H9 (cell line): ENCODE results near the gene PPRC1. TPM values are rescaled to one million over a fixed set of nuclear protein-coding genes. Genes with fewer than 3 reads are reported as not detected.

Source experiments
- DNase-seq: peaks from one replicate; pipeline ENCODE4 v3.0.0-alpha.2; 2017
- H2AFZ ChIP-seq: one replicate; pipeline ENCODE4 v1.6.1; 2013; ENCODE audit warnings: mild to moderate bottlenecking, low read length, control low read depth, moderate library complexity
- H2AK5ac ChIP-seq: 2 replicates; pipeline ENCODE4 v1.6.1; 2013; ENCODE audit warnings: low read length, control low read depth, mixed read lengths; ENCODE audit not compliant: insufficient read length
- H2BK120ac ChIP-seq: one replicate; pipeline ENCODE4 v1.6.1; 2013; ENCODE audit warnings: low read depth, mild to moderate bottlenecking, low read length, control low read depth, inconsistent platforms; ENCODE audit not compliant: poor library complexity, severe bottlenecking
- H2BK12ac ChIP-seq: 2 replicates; pipeline ENCODE4 v1.6.1; 2013; ENCODE audit warnings: low read length, control low read depth, mixed read lengths, low read depth; ENCODE audit not compliant: insufficient read length
- H2BK15ac ChIP-seq: 2 replicates; pipeline ENCODE4 v1.6.1; 2013; ENCODE audit warnings: low read depth, low read length, control low read depth
- H2BK20ac ChIP-seq: one replicate; pipeline ENCODE4 v1.6.1; 2013; ENCODE audit warnings: low read depth, mild to moderate bottlenecking, low read length, control low read depth, inconsistent platforms; ENCODE audit not compliant: poor library complexity, severe bottlenecking
- H2BK5ac ChIP-seq: 2 replicates; pipeline ENCODE4 v1.6.1; 2013; ENCODE audit warnings: low read length, control low read depth, mixed read lengths; ENCODE audit not compliant: insufficient read length
- H3K14ac ChIP-seq: 2 replicates; pipeline ENCODE4 v1.6.1; 2013; ENCODE audit warnings: low read length, control low read depth; ENCODE audit not compliant: insufficient read depth
- H3K18ac ChIP-seq: 2 replicates; pipeline ENCODE4 v1.6.1; 2013; ENCODE audit warnings: low read depth, mild to moderate bottlenecking, mixed read lengths, low read length, control low read depth; ENCODE audit not compliant: insufficient read length
- H3K23ac ChIP-seq: 2 replicates; pipeline ENCODE4 v1.6.1; 2013; ENCODE audit warnings: low read length, control low read depth, mixed read lengths, low read depth; ENCODE audit not compliant: insufficient read length
- H3K23me2 ChIP-seq: 2 replicates; pipeline ENCODE4 v1.6.1; 2013; ENCODE audit warnings: low read depth, mild to moderate bottlenecking, mixed read lengths, low read length, control low read depth; ENCODE audit not compliant: insufficient read length, poor library complexity, severe bottlenecking
- H3K27ac ChIP-seq: 2 replicates; pipeline ENCODE4 v1.5.1; 2013; ENCODE audit warnings: low read length, control low read depth, mixed read lengths, low read depth; ENCODE audit not compliant: insufficient read length
- H3K27me3 ChIP-seq: 2 replicates; pipeline ENCODE4 v1.6.1; 2013; ENCODE audit warnings: low read length, control low read depth, inconsistent platforms; ENCODE audit not compliant: insufficient read depth
- H3K4ac ChIP-seq: 2 replicates; pipeline ENCODE4 v1.6.1; 2013; ENCODE audit warnings: low read depth, mild to moderate bottlenecking, control low read depth, inconsistent platforms, low read length, moderate library complexity
- H3K4me1 ChIP-seq: 2 replicates; pipeline ENCODE4 v1.6.1; 2013; ENCODE audit warnings: low read length, control low read depth, inconsistent platforms; ENCODE audit not compliant: insufficient read depth
- H3K4me2 ChIP-seq: 2 replicates; pipeline ENCODE4 v1.6.1; 2013; ENCODE audit warnings: low read length, control low read depth, mixed read lengths; ENCODE audit not compliant: insufficient read length, insufficient read depth
- H3K56ac ChIP-seq: 2 replicates; pipeline ENCODE4 v1.6.1; 2013; ENCODE audit warnings: low read depth, mild to moderate bottlenecking, mixed read lengths, low read length, control low read depth; ENCODE audit not compliant: insufficient read length
- H3K79me1 ChIP-seq: 2 replicates; pipeline ENCODE4 v1.6.1; 2013; ENCODE audit warnings: low read depth, mild to moderate bottlenecking, moderate library complexity, low read length, control low read depth, inconsistent platforms; ENCODE audit not compliant: insufficient read depth, poor library complexity, severe bottlenecking
- H3K79me2 ChIP-seq: 2 replicates; pipeline ENCODE4 v1.6.1; 2013; ENCODE audit warnings: low read length, control low read depth, inconsistent platforms; ENCODE audit not compliant: insufficient read depth
- H3K9ac ChIP-seq: 2 replicates; pipeline ENCODE4 v1.6.1; 2013; ENCODE audit warnings: low read length, control low read depth, mixed read lengths; ENCODE audit not compliant: insufficient read length; ENCODE audit errors: extremely low read depth
- H3K9me3 ChIP-seq: one replicate; pipeline ENCODE4 v1.6.1; 2013; ENCODE audit warnings: low read depth, low read length, inconsistent platforms; ENCODE audit not compliant: control insufficient read depth
- H3T11ph ChIP-seq: one replicate; pipeline ENCODE4 v1.6.1; 2013; ENCODE audit warnings: mild to moderate bottlenecking, low read length, control low read depth, inconsistent platforms
- H4K20me1 ChIP-seq: one replicate; pipeline ENCODE4 v1.6.1; 2013; ENCODE audit not compliant: control insufficient read depth, insufficient read length, insufficient read depth
- H4K5ac ChIP-seq: 2 replicates; pipeline ENCODE4 v1.6.1; 2013; ENCODE audit warnings: low read depth, mild to moderate bottlenecking, mixed read lengths, low read length, control low read depth; ENCODE audit not compliant: insufficient read length
- H4K8ac ChIP-seq: replicated peaks from 2 replicates; pipeline ENCODE4 v1.6.1; 2013; ENCODE audit warnings: low read length, control low read depth, mixed read lengths, low read depth; ENCODE audit not compliant: insufficient read length
- H4K91ac ChIP-seq: 2 replicates; pipeline ENCODE4 v1.6.1; 2013; ENCODE audit warnings: low read depth, mild to moderate bottlenecking, moderate library complexity, mixed read lengths, low read length, control low read depth; ENCODE audit not compliant: insufficient read length
- H3K27ac Mint-ChIP-seq, 3 experiments: 2 replicates in 2 of 3; 3 replicates in 1 of 3; pipeline ENCODE4 v1.8.0; 2020 to 2021; ENCODE audit warnings: mixed read lengths in 3 of 3, mild to moderate bottlenecking in 1 of 3, moderate library complexity in 1 of 3
- H3K27me3 Mint-ChIP-seq: 2 replicates; pipeline ENCODE4 v1.8.0; 2021; ENCODE audit warnings: low read depth, mild to moderate bottlenecking, moderate library complexity, mixed read lengths
- H3K36me3 Mint-ChIP-seq, 3 experiments: 2 replicates in 2 of 3; 3 replicates in 1 of 3; pipeline ENCODE4 v1.8.0; 2020 to 2021; ENCODE audit warnings: low read depth in 3 of 3, mixed read lengths in 3 of 3; ENCODE audit not compliant: insufficient read depth in 1 of 3
- H3K4me1 Mint-ChIP-seq, 2 experiments: 2 replicates each; pipeline ENCODE4 v1.8.0; 2020; ENCODE audit warnings: mixed read lengths in 2 of 2
- H3K4me3 Mint-ChIP-seq, 2 experiments: 2 replicates in 1 of 2; 3 replicates in 1 of 2; pipeline ENCODE4 v1.8.0; 2020 to 2021; ENCODE audit warnings: mild to moderate bottlenecking in 2 of 2, mixed read lengths in 2 of 2, moderate library complexity in 1 of 2
- H3K9me3 Mint-ChIP-seq, 2 experiments: 2 replicates in 1 of 2; 3 replicates in 1 of 2; pipeline ENCODE4 v1.8.0; 2020; ENCODE audit warnings: mild to moderate bottlenecking in 2 of 2, mixed read lengths in 2 of 2, moderate library complexity in 1 of 2
- CTCF ChIP-seq: fragments of 200-600 bp; sonication (generic); conservative IDR thresholded peaks from 3 replicates; pipeline ENCODE4 v1.8.0; 2021; ENCODE audit warnings: antibody characterized with exemption, mild to moderate bottlenecking
- WGBS: extraction: QIAGEN DNeasy Blood & Tissue Kit; methylation state at CpG from one replicate; pipeline ENCODE4 v1.1.7; 2013; ENCODE audit warnings: missing lambda C conversion rate, low lambda C conversion rate, mixed read lengths; ENCODE audit not compliant: insufficient read length; ENCODE audit errors: extremely low coverage; 5-methylcytosine and 5-hydroxymethylcytosine counted together
- total RNA-seq: library from RNA; stranded (reverse); gene quantifications from 2 replicates; pipeline ENCODE4 v1.2.1, GENCODE V29; 2021

PPRC1 gene
- total RNA-seq, 1 experiment from 2014 or later, result 121 TPM

- DNase-seq, result no peak
- Histone ChIP-seq H3K18ac (no peak overlapping the region), H4K91ac (no peak overlapping the region), H4K5ac (no peak overlapping the region), H3K9me3 (no peaks in the 10 kb centered on the region), H2BK12ac (no peak overlapping the region), H3K4me1 (no peaks in the 10 kb centered on the region), H2BK120ac (no peak overlapping the region), H4K20me1 (no peaks in the 10 kb centered on the region), H2BK15ac (no peak overlapping the region), H3K23ac (no peak overlapping the region), H2AK5ac (no peak overlapping the region), H3K79me2 (no peaks in the 10 kb centered on the region), H4K8ac (no peak overlapping the region), H2AFZ (no peak overlapping the region), H3K79me1 (no peaks in the 10 kb centered on the region), H3K27ac (no peak overlapping the region), H2BK5ac (no peak overlapping the region), H3K27me3 (no peaks in the 10 kb centered on the region), H3K4ac (no peak overlapping the region), H3T11ph (no peak overlapping the region), H3K56ac (no peak overlapping the region), H2BK20ac (no peak overlapping the region), H3K4me2 (no peak overlapping the region), H3K9ac (no peak overlapping the region), H3K23me2 (no peaks in the 10 kb centered on the region), H3K14ac (no peak overlapping the region)
- no CpG with 5 or more reads among the region's 7 CpGs for WGBS
- peaks cover 12 to 22% (median 21%) of the 10 kb centered on the region in 3 experiments; a peak in 6 of 7 replicates for H3K36me3 Mint-ChIP-seq
- H3K27ac Mint-ChIP-seq, result no peak overlapping the region
- no peak for TF ChIP-seq CTCF
- no peaks in the 10 kb centered on the region for H3K27me3 Mint-ChIP-seq
- H3K9me3 Mint-ChIP-seq, result no peaks in the 10 kb centered on the region
- H3K4me1 Mint-ChIP-seq, result no peaks in the 10 kb centered on the region
- H3K4me3 Mint-ChIP-seq, result no peak overlapping the region
These were observed 36.4 kb upstream of the PPRC1 start for GRCh38 chr10:102096449-102096848.
